Measurements from ENCODE around the gene ARID5B. TPM values are rescaled to one million over a fixed set of nuclear protein-coding genes. Genes with fewer than 3 reads are reported as not detected.

Gene ARID5B
- total RNA-seq, 2 donors from 2014 or later, result 74.4 to 113 TPM

GRCh38 chr10:61894133-61894532 is 7.4 kb upstream of the ARID5B start:
- peak in 1 of 2 donors; percentile 16 for DNase-seq
- ATAC-seq (replicated peaks in 1 of 2), result peak; percentile 17 to 39
- Mint-ChIP-seq H3K27ac (no peak overlapping the region), H3K9me3 (no peaks in the 10 kb centered on the region), H3K4me3 (no peak overlapping the region), H3K27me3 (ENCODE audit: low read depth) (no peaks in the 10 kb centered on the region), H3K4me1 (ENCODE audit: low read depth) (peaks cover 40% of the 10 kb centered on the region), H3K36me3 (ENCODE audit: insufficient read depth in 2 of 2) (no peaks in the 10 kb centered on the region)

- ATAC-seq (replicated peaks in 1 of 2) (no peak), DNase-seq (no peak)
- Mint-ChIP-seq H3K4me1 (ENCODE audit: low read depth) (peaks cover 48% of the 10 kb centered on the region), H3K36me3 (ENCODE audit: insufficient read depth in 2 of 2) (peaks cover 0 to 2% of the 10 kb centered on the region in 2 donors), H3K27ac (no peak overlapping the region), H3K4me3 (no peak overlapping the region), H3K27me3 (ENCODE audit: low read depth) (no peaks in the 10 kb centered on the region), H3K9me3 (no peaks in the 10 kb centered on the region)
Measured at GRCh38 chr10:61895898-61896600, 5.5 kb upstream of the ARID5B start.

GRCh38 chr10:61896854-61897661 is 4.4 kb upstream of the ARID5B start:
- peak overlapping the region; percentile 90 for H3K27ac Mint-ChIP-seq
- H3K4me3 Mint-ChIP-seq, result peak overlapping the region; percentile 82 to 88
- ATAC-seq (replicated peaks in 1 of 2) (peak; percentile 83), DNase-seq (peak; percentile 66 to 76)
- peaks cover 4 to 5% of the 10 kb centered on the region in 2 donors for H3K36me3 Mint-ChIP-seq (ENCODE audit: insufficient read depth in 2 of 2)
- no peaks in the 10 kb centered on the region for H3K27me3 Mint-ChIP-seq (ENCODE audit: low read depth)
- H3K4me1 Mint-ChIP-seq (ENCODE audit: low read depth), result peaks cover 48% of the 10 kb centered on the region
- no peaks in the 10 kb centered on the region for H3K9me3 Mint-ChIP-seq

GRCh38 chr10:61897671-61898434 is 3.6 kb upstream of the ARID5B start:
- H3K27me3 Mint-ChIP-seq (ENCODE audit: low read depth), result no peaks in the 10 kb centered on the region
- peak in 1 of 2 donors; percentile 5 for DNase-seq
- H3K4me1 Mint-ChIP-seq (ENCODE audit: low read depth), result peaks cover 48% of the 10 kb centered on the region
- no peaks in the 10 kb centered on the region for H3K9me3 Mint-ChIP-seq
- peak overlapping the region; percentile 7 for H3K27ac Mint-ChIP-seq
- peak overlapping the region; percentile 82 to 88 for H3K4me3 Mint-ChIP-seq
- peaks cover 9 to 10% of the 10 kb centered on the region in 2 donors for H3K36me3 Mint-ChIP-seq (ENCODE audit: insufficient read depth in 2 of 2)
- ATAC-seq (replicated peaks in 1 of 2), result no peak

- peak overlapping the region; percentile 7 for H3K27ac Mint-ChIP-seq
- no peaks in the 10 kb centered on the region for H3K9me3 Mint-ChIP-seq
- ATAC-seq (replicated peaks in 1 of 2), result no peak
- peak overlapping the region; percentile 82 to 88 for H3K4me3 Mint-ChIP-seq
- H3K27me3 Mint-ChIP-seq (ENCODE audit: low read depth), result no peaks in the 10 kb centered on the region
- H3K36me3 Mint-ChIP-seq (ENCODE audit: insufficient read depth in 2 of 2), result peaks cover 9 to 11% of the 10 kb centered on the region in 2 donors
- no peak for DNase-seq
- peaks cover 48% of the 10 kb centered on the region for H3K4me1 Mint-ChIP-seq (ENCODE audit: low read depth)
Measured at GRCh38 chr10:61898435-61898778, 3.1 kb upstream of the ARID5B start.

- H3K36me3 Mint-ChIP-seq (ENCODE audit: insufficient read depth in 2 of 2), result peaks cover 11 to 12% of the 10 kb centered on the region in 2 donors
- ATAC-seq (replicated peaks in 1 of 2) (no peak), DNase-seq (peak; percentile 12 to 21)
- H3K4me1 Mint-ChIP-seq (ENCODE audit: low read depth), result peaks cover 43% of the 10 kb centered on the region
- H3K9me3 Mint-ChIP-seq, result no peaks in the 10 kb centered on the region
- no peaks in the 10 kb centered on the region for H3K27me3 Mint-ChIP-seq (ENCODE audit: low read depth)
- peak overlapping the region; percentile 88 to 93 for H3K4me3 Mint-ChIP-seq
- peak overlapping the region; percentile 97 for H3K27ac Mint-ChIP-seq
Measured at GRCh38 chr10:61899069-61899531, 2.4 kb upstream of the ARID5B start.

GRCh38 chr10:61899663-61899996 is 1.9 kb upstream of the ARID5B start:
- H3K36me3 Mint-ChIP-seq (ENCODE audit: insufficient read depth in 2 of 2), result peaks cover 12 to 15% of the 10 kb centered on the region in 2 donors
- H3K9me3 Mint-ChIP-seq, result no peaks in the 10 kb centered on the region
- H3K4me3 Mint-ChIP-seq, result peak overlapping the region; percentile 88 to 93
- no peaks in the 10 kb centered on the region for H3K27me3 Mint-ChIP-seq (ENCODE audit: low read depth)
- peaks cover 43% of the 10 kb centered on the region for H3K4me1 Mint-ChIP-seq (ENCODE audit: low read depth)
- no peak for DNase-seq
- H3K27ac Mint-ChIP-seq, result peak overlapping the region; percentile 97
- ATAC-seq (replicated peaks in 1 of 2), result no peak

GRCh38 chr10:61899997-61900828 is 1.3 kb upstream of the ARID5B start:
- Mint-ChIP-seq H3K4me1 (ENCODE audit: low read depth) (peaks cover 48% of the 10 kb centered on the region), H3K4me3 (peak overlapping the region; percentile 88 to 93), H3K9me3 (no peaks in the 10 kb centered on the region), H3K36me3 (ENCODE audit: insufficient read depth in 2 of 2) (peaks cover 12 to 17% of the 10 kb centered on the region in 2 donors), H3K27me3 (ENCODE audit: low read depth) (no peaks in the 10 kb centered on the region), H3K27ac (peak overlapping the region; percentile 97)
- peak; percentile 54 to 55 for DNase-seq
- ATAC-seq (replicated peaks in 1 of 2), result peak in 1 of 2 donors; percentile 12

- Mint-ChIP-seq H3K4me1 (ENCODE audit: low read depth) (peaks cover 53% of the 10 kb centered on the region), H3K27ac (peak overlapping the region; percentile 92), H3K27me3 (ENCODE audit: low read depth) (no peaks in the 10 kb centered on the region), H3K4me3 (peak overlapping the region; percentile 88 to 93), H3K9me3 (no peaks in the 10 kb centered on the region), H3K36me3 (ENCODE audit: insufficient read depth in 2 of 2) (peaks cover 12 to 19% of the 10 kb centered on the region in 2 donors)
- ATAC-seq (replicated peaks in 1 of 2) (no peak), DNase-seq (peak in 1 of 2 donors; percentile 9)
Measured at GRCh38 chr10:61901829-61902444, 438 bp downstream of the ARID5B start.

- Mint-ChIP-seq H3K27me3 (ENCODE audit: low read depth) (no peaks in the 10 kb centered on the region), H3K4me3 (peak overlapping the region; percentile 88 to 93), H3K36me3 (ENCODE audit: insufficient read depth in 2 of 2) (peaks cover 12 to 20% of the 10 kb centered on the region in 2 donors), H3K9me3 (no peaks in the 10 kb centered on the region), H3K27ac (peak overlapping the region; percentile 92), H3K4me1 (ENCODE audit: low read depth) (peaks cover 53% of the 10 kb centered on the region)
- ATAC-seq (replicated peaks in 1 of 2) (peak; percentile 21 to 37), DNase-seq (peak; percentile 51 to 62)
Measured at GRCh38 chr10:61902445-61903220, 1.1 kb downstream of the ARID5B start.

- Mint-ChIP-seq H3K4me1 (ENCODE audit: low read depth) (peaks cover 50% of the 10 kb centered on the region), H3K36me3 (ENCODE audit: insufficient read depth in 2 of 2) (peaks cover 12 to 25% of the 10 kb centered on the region in 2 donors), H3K27me3 (ENCODE audit: low read depth) (no peaks in the 10 kb centered on the region), H3K4me3 (peak overlapping the region; percentile 93 to 95), H3K9me3 (no peaks in the 10 kb centered on the region), H3K27ac (peak overlapping the region; percentile 96)
- ATAC-seq (replicated peaks in 1 of 2) (peak; percentile 72 to 77), DNase-seq (peak; percentile 87)
Measured at GRCh38 chr10:61903221-61903927, 1.9 kb downstream of the ARID5B start.

Measured in activated T-cell treated with anti-CD3 and anti-CD28 coated beads, Interleukin-2, amount 50 U/mL, for 72 hours (primary cell).